GM18502 (cell line): ENCODE data around the gene TECPR1.
A peak's percentile ranks its signal among the peaks of the same experiment; 100 is the strongest.

Source experiments
- ATAC-seq: cut with Tn5 transposase; IDR thresholded peaks from one replicate; pipeline ENCODE4 v1.9.1; 2021; ENCODE audit warnings: mild to moderate bottlenecking; ENCODE audit not compliant: unreplicated experiment, poor library complexity

The TECPR1 gene

DNA sequence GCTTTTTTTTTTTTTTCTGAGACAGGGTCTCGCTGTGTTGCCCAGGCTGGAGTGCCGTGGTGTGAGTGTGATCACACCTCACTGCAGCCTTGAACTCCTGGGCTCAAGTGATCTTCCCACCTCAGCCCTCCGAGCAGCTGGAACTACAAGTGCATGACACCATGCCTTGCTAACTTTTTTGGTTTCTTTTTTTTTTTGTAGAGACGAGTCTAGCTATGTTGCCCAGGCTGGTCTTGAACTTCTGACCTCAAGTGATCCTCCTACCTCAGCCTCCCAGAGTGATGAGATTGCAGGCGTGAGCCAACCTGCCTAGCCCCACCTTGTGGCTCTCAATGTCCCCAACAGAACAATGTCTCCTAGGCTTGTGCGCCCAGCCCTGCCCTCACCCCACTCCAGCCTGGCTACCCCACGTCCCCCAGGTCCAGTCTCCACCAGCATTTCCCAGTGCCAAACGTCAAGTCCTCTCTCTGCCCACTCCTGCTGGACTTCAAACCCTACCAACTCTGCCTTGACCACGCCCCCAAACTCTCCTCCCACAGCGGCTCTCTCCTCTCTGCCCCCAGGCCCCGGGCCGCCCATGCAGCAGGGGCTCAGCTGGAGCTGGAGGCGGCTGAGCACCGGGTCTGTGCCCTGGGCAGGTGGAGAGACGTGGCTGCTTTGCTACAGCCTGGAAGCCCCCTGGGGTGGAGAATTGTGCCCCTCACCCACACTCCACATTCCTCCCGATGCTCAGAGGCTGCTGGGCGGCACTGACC lies 21.9 kb downstream of the TECPR1 start:
- ATAC-seq: no peak

GRCh38 chr7:98229441-98229840 lies 22.6 kb downstream of the TECPR1 start:
- no peak for ATAC-seq

DNA sequence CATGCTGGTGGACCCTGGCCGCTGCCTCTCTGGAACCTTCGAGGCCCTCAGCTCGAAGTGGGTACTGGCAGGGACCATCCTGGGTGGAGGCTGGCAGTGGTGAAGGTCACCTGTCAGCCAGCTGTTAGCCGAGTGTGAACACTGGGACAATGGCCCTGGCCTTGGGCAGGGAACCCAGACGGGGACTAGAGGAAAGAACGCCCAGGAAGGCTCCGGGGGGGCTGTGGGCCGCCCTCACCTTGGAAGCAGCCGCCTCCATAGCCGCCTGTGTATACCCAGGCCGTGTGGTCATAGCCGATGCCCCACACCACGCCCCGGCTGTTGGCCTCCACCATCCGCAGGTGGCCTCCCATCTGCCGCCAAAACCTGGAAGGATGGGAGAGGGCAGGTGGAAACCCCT lies 23.2 kb downstream of the TECPR1 start:
- no peak for ATAC-seq

DNA sequence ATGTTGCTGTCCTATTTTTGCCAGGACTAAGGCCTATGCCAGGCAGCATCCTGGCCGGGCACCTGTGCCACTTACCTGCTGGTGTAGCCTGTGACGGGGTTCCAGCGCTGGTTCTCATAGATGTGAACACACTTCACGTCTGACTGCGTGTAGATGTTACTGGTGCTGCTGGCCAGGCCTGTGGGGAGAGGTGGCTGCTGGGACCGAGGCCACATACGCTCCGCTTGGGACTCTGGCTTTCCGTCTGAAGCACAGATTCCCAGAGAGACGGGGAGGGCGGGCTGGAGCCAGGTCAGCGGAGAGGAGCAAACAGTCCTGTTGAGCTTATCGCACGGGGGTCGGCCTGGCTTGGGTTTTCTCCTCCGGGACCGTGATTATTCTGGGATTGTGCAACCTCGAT lies 24.1 kb downstream of the TECPR1 start:
- ATAC-seq: no peak

DNA sequence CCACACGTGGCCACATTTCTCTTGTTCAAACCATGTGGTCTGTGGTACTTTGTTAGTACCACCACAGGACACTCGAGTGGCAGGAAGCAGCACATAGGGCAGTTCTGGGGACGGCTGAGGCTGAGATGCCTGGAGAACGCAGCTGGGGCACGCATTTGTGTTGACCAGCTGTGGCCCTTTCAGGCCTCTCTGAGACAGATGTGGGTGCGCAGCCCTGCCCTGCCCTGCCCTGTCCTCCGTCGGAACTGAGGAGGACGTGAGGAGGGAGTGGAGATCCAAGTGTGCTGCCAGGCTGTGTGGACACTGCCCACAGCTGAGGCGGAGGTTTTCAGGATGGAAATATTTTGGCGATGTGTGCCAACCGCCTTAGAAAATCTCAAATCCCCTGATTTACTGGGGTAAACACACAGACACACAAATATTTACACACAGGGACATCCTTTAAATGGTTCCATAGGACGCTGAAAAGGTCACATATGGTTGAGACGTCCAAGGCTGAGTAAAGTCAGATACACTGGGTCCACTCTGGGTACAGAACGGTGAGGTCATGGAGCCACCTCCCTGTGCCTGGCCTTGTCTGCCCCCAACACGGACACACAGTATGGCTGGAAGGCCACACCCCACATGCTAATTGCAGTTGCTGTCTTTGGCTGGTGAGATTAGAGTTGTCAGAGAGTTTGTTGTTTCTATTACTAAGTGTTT lies 26.0 kb downstream of the TECPR1 start:
- no peak for ATAC-seq

DNA sequence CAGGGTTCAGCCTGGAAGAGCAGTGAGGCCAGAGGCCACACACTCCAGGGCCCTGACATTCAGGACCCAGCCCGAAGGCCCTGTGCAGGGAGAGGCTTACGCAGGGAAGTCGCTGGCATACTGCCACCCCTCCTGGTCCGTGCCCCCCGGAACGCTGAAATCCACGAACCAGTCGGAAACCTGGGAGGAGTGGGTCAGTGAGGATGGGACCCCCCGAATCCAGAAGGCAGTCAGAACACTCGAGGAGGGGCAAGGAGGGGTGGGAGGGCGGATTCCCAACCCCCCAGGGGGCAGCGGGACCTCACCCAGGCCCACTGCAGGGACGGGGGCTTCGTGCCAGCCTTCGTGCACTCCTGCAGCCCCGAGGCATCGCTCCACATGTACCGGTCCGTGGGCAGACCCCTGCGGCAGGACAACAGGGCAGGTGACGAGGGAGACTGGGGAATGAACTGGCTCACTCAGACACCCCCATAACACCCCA lies 27.3 kb downstream of the TECPR1 start:
- no peak for ATAC-seq

DNA sequence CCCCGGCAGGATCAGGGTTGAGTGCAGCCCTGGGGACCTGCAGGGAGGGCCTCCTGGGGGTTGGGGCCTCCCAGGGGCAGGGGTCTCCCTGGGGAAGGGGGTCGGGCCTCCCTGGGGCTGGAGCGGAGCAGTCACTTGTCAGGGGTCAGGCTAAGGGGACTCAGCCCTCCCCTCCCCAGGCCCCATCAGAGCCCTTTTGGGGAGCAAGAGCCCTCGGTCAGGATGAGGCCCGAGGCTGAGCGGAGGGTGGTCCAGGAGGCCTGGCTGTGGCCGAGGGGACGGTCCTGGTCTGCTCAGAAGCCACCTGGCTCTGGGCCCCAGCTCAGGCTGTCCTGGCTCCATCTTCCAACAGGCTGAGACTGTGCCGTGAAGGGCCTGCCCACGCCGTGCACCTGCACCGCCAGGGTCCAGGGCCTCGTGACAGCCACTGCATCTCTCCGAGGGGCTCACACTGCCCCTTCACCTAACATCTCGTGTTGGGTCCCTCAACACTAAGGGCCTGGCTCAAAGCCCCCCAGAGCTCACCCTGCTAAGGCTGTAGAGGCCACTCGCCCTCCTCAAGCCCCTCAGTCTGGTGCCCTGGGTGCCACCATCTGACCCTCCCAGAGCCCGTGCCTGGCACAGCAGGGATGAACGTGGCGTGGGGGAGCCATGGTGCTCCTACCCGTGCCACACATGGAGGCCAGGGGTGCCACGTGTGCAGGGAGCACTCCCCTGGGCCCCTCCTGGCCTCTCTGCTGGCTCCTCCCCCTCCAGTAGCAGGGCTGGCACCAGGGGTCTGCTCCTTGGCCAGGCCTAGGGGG lies 27.9 kb downstream of the TECPR1 start:
- no peak for ATAC-seq

GRCh38 chr7:98223351-98223897 lies 28.6 kb downstream of the TECPR1 start:
- ATAC-seq: no peak

- ATAC-seq: no peak
Observed at GRCh38 chr7:98222533-98223195, 29.4 kb downstream of the TECPR1 start.

GRCh38 chr7:98221611-98222532 lies 30.2 kb downstream of the TECPR1 start:
- ATAC-seq: no peak

GRCh38 chr7:98219382-98219781 lies 32.6 kb downstream of the TECPR1 start:
- peak; percentile 44 for ATAC-seq

DNA sequence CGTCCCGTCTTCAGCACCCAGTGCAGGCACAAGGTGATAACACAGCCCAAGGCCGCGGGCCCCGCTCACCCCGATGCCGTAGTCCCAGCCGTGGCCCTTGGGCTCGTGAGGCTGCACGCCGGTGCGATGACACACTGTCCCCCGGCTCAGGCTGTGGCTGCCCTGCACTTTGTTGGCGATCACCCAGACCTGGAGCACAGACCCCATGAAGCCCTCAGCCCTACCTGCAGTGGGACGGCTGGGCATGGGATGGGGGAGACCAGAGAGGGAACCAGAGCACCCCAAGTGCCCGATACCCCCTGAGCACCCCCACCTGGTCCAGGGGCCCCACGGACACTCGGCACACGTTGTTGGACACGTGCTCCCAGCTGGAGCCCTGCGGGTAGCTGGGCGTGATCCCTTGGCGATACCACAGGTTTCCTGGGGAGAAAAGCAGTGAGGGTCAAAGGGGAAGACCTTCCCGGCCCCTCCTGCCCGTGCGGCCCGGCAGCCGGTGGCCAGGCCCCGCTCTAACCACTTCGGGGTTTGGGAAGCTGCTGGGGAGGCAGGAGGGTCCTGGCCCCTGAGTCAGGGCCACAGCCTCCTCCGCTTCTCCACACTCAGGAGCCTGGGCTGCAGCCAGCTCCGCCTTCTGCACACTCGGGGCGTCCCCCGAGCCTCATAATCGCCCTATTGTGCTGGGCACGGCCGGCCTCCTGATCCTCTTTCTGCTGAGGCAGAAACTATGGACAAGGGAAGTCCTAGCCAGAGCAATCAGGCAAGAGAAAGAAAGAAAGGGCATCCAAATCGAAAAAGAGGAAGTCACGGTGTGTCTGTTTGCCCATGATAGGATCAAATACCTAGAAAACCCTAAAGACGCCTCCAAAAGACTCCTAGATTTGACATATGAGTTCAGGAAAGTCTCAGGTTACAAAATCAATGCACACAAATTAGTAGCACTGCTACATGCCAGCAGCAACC lies 34.1 kb downstream of the TECPR1 start:
- ATAC-seq: no peak

DNA sequence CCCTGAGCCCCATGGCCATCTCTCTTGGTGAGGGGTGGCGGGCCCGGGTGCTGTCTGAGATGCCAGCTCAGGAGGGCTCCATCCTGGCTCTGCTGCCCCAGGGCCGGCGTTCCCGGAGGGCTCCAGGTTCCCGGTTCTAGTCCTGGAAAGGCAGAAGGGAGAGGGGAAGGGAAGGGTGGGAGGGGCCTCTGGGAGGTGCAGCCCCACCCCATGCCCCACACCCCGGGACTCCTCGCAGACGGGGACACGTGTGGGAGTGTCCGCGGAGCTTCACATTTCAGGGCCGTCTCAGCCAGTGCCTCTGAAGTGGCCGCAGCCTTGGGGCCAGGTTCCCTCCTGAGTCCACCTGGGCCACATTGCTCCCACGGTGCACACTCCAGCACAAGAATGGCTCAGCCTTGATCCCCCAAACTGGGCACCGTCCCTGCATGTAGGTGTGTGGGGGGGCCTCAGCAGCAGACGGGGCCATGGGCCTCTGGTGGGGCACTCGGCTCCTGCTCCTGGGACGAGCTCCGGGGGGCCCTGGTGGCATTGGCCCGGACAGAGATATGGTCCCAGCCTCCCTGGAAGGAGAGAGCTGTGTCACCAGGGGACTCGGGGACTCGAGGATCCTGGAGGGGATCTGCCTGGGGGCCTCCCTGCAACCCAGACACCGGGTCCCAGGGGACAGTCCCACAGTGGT lies 35.0 kb downstream of the TECPR1 start:
- ATAC-seq: no peak

- no peak for ATAC-seq
Observed at GRCh38 chr7:98215561-98216495, 36.2 kb downstream of the TECPR1 start.

DNA sequence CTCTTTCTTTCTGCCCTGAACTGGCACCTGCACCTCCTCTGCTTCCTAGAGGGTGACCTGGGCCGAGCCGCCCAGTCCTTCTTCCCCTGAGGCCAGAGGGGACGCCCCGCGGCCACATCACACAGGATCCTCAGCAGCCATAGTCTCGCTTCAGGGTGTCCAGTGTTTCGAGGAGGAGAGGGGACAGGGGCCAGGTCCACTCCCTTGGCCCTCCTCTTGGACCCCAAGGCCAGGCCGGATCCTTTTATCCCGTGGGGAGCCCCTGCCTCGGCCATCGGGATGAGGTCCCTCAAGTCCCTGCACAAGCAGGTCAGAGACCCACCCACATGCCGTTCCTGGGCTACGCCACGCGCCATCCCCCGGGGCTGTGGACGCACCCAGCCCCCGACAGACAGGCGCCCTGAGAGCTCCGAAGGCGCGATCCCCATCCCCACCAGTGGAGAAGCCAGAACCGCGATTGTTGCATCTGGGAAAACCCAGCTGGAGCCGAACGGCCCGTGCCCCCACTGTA lies 37.2 kb downstream of the TECPR1 start:
- no peak for ATAC-seq
